Epithelial cell of proximal tubule (primary cell): ENCODE results near the gene CARD10. TPM values are rescaled to one million over a fixed set of nuclear protein-coding genes. Genes with fewer than 3 reads are reported as not detected.

Experiments used
- DNase-seq: peaks from one replicate; pipeline ENCODE4 v3.0.0-alpha.2; 2011; ENCODE audit warnings: low read depth
- H3K4me3 ChIP-seq: 2 replicates; pipeline ENCODE4 v1.5.1; 2011; ENCODE audit warnings: low read depth, mild to moderate bottlenecking, low read length
- CTCF ChIP-seq: conservative IDR thresholded peaks from 2 replicates; pipeline ENCODE4 v1.5.1; 2012; ENCODE audit warnings: low read depth, mild to moderate bottlenecking, low read length
- total RNA-seq: library from RNA; depleted of rRNA; stranded (reverse); fragments of >200 nt; gene quantifications from 2 replicates; pipeline ENCODE4 v1.2.3, GENCODE V29; 2015

CARD10 gene
- total RNA-seq, 1 donor from 2014 or later, result 63.8 TPM

GRCh38 chr22:37559901-37560607 lies 40.8 kb upstream of the CARD10 start, which contains the start of gene CDC42EP1:
Gene CDC42EP1, plus strand, starts transcription at chr22:37560480. Its CDS starts 5,870 bp downstream, at chr22:37566350.
- DNase-seq, result no peak
- TF ChIP-seq CTCF, result no peak
- H3K4me3 ChIP-seq, result peak within 1 kb of the TSS; percentile 80

- no peak for DNase-seq
- H3K4me3 ChIP-seq, result peak overlapping the region; percentile 80
- no peak for TF ChIP-seq CTCF
Measured at GRCh38 chr22:37559521-37559900, 40.3 kb upstream of the CARD10 start.

GRCh38 chr22:37558815-37559214 lies 39.6 kb upstream of the CARD10 start:
- no peak overlapping the region for H3K4me3 ChIP-seq
- no peak for TF ChIP-seq CTCF
- no peak for DNase-seq

GRCh38 chr22:37557321-37558001 lies 38.2 kb upstream of the CARD10 start:
- H3K4me3 ChIP-seq, result no peak overlapping the region
- DNase-seq, result peak; percentile 81
- no peak for TF ChIP-seq CTCF

GRCh38 chr22:37556710-37557109 lies 37.5 kb upstream of the CARD10 start:
- no peak for DNase-seq
- no peak overlapping the region for H3K4me3 ChIP-seq
- TF ChIP-seq CTCF, result no peak

- no peak for TF ChIP-seq CTCF
- DNase-seq, result no peak
- H3K4me3 ChIP-seq, result no peak overlapping the region
Measured at GRCh38 chr22:37555029-37555428, 35.8 kb upstream of the CARD10 start.
